Transverse colon (tissue), 3 donors: Measurements from ENCODE around the gene SCNN1A.

Experiments used
- POLR2A ChIP-seq: fragments of 450-650 bp; IDR thresholded peaks from one replicate; pipeline ENCODE4 v1.6.1; 2016; ENCODE audit warnings: antibody characterized with exemption, mild to moderate bottlenecking, moderate library complexity
- TF ChIP-seq, protein P1 (sequence below), 5 experiments: fragments of 200-600 bp in 3 of 5; fragments of 450-650 bp in 2 of 5; sonication (generic) in 3 of 5; IDR thresholded peaks; 1 replicate in 2 of 5; 2 replicates in 3 of 5; pipeline ENCODE4 v1.5.1; 2016 to 2017; ENCODE audit warnings: antibody characterized with exemption in 5 of 5, inconsistent platforms in 3 of 5, mild to moderate bottlenecking in 2 of 5, moderate library complexity in 1 of 5

DNA sequence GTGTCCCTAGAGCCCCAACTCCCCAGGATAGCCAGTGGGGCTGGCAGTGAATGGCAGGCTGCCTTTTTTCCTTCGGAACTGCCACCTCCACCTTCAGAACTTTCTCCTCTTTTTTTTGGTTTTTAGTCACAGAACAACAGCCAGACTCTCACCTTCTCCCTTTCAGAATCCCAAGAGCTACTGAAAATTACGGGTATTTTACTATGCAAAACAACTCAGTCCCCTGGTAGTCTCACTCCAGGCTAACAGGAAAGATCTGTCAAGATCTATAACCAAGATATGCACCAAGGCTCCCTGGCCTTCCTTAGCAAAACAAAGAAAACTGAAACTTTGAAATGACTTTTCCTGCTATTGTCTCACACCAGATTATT is 52.4 kb downstream of the SCNN1A start:
- TF ChIP-seq, protein P1, sequence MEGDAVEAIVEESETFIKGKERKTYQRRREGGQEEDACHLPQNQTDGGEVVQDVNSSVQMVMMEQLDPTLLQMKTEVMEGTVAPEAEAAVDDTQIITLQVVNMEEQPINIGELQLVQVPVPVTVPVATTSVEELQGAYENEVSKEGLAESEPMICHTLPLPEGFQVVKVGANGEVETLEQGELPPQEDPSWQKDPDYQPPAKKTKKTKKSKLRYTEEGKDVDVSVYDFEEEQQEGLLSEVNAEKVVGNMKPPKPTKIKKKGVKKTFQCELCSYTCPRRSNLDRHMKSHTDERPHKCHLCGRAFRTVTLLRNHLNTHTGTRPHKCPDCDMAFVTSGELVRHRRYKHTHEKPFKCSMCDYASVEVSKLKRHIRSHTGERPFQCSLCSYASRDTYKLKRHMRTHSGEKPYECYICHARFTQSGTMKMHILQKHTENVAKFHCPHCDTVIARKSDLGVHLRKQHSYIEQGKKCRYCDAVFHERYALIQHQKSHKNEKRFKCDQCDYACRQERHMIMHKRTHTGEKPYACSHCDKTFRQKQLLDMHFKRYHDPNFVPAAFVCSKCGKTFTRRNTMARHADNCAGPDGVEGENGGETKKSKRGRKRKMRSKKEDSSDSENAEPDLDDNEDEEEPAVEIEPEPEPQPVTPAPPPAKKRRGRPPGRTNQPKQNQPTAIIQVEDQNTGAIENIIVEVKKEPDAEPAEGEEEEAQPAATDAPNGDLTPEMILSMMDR (IDR thresholded peaks at IDR 0.05) = no peak
- TF ChIP-seq POLR2A = no peak
